ENCODE data around the gene REEP6. TPM values are rescaled to one million over a fixed set of nuclear protein-coding genes. Genes with fewer than 3 reads are reported as not detected.

Gene REEP6
- polyA plus RNA-seq, 1 of the 3 experiments (the other 2 are of a cell fraction): 9.1 TPM

DNA sequence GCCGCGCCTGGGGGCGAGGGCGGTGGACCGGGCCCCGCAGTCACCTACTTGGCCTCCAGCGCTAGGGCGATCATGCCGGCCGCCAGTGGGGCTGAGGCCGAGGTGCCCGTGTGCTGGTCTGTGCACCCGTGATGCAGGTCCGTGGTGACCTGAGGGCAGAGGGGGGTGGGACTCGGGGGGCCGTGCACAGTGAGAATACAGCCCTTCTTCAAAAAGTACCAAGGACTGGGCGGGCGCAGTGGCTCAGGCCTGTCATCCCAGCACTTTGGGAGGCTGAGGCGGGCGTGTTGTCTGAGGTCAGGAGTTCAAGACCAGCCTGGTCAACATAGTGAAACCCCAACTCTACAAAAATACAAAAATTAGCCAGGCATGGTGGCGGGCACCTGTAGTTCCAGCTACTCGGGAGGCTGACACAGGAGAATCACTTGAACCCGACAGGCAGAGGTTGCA, 7.0 kb upstream of the REEP6 start:
- no peak for DNase-seq
- Histone ChIP-seq H3K9ac (no peak overlapping the region), H2AFZ (ENCODE audit: low read depth) (no peak overlapping the region), H3K4me3 (ENCODE audit: low read depth in 2 of 2, low read length in 1 of 2) (no peak overlapping the region), H3K79me2 (ENCODE audit: insufficient read depth) (peaks cover under 1% of the 10 kb centered on the region; the same call in 1 of the 2 replicates), H3K4me2 (no peak overlapping the region), H3F3A (replicated peaks; ENCODE audit: insufficient read depth) (peaks cover 4% of the 10 kb centered on the region), H3K9me2 (no peaks in the 10 kb centered on the region), H4K20me1 (ENCODE audit: insufficient read depth) (no peaks in the 10 kb centered on the region), H3K27ac (ENCODE audit: low read depth in 2 of 2, low read length in 1 of 2) (no peak overlapping the region), H3K4me1 (ENCODE audit: control insufficient read depth in 1 of 2, insufficient read depth in 2 of 2, low read depth in 1 of 2, low read length in 1 of 2) (no peaks in the 10 kb centered on the region), H3K27me3 (ENCODE audit: insufficient read depth) (no peaks in the 10 kb centered on the region), H3K36me3 (replicated peaks in 1 of 2; ENCODE audit: control insufficient read depth in 1 of 2, insufficient read depth in 2 of 2, low read length in 1 of 2) (no peaks in the 10 kb centered on the region), H3K9me3 (no peaks in the 10 kb centered on the region)
- ChIA-PET POLR2A (no interaction called here), CTCF (no interaction called here)
- TF ChIP-seq RFX5 (IDR thresholded peaks at IDR 0.05; ENCODE audit: low read length): no peak
- 92% methylated on average over 22 of the region's 23 CpGs for WGBS (ENCODE audit: low lambda C conversion rate)

DNA sequence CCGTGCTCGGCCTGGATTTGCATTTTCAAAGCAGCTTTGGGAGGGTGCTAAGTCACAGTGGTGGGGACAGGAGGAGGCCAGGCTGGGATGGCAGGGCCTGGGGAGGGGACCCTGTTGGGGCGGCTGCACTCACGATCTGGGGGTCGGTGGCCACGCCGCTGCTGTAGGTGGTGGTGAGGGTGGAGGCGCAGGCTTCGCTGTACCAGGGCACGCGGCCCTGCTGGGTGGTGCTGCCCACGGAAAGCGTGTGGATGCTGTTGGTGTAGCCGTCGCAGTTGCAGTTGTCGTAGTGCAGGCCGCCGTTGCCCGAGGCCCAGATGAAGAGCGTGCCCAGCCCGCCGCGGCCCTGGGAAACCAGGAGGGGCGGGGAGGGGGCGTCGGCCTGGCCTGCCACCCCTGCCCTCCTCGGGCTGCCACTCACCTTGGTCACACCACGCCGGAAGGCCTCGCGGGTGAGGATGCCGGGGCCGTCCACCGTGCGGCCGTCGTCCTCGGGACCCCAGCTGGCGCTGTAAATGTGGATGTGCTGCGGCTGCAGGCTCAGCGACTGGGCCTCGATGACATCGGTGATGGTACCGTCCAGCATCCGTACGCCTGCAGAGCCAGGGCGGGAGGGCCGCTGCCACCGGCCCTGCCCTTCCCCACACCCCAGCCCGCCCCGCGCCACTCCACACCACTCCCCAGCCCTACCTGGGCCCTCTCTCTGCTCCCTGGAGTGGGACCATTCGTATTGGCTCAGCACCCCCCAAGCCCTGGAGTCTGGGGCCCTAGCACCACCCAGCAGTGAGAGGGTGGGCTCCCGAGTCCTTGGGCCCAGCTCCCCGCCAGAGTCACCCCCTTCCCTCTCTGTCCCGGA, 4.0 kb upstream of the REEP6 start:
- Histone ChIP-seq H3K9me2 (no peaks in the 10 kb centered on the region), H2AFZ (ENCODE audit: low read depth) (no peak overlapping the region), H3K27me3 (ENCODE audit: insufficient read depth) (no peaks in the 10 kb centered on the region), H3K36me3 (replicated peaks in 1 of 2; ENCODE audit: control insufficient read depth in 1 of 2, insufficient read depth in 2 of 2, low read length in 1 of 2) (no peaks in the 10 kb centered on the region), H3K79me2 (ENCODE audit: insufficient read depth) (no peaks in the 10 kb centered on the region), H3K4me1 (ENCODE audit: control insufficient read depth in 1 of 2, insufficient read depth in 2 of 2, low read depth in 1 of 2, low read length in 1 of 2) (peaks cover 5 to 15% of the 10 kb centered on the region in 2 experiments; a peak in 2 of 4 replicates), H3K9me3 (no peaks in the 10 kb centered on the region), H3K9ac (no peak overlapping the region), H3F3A (replicated peaks; ENCODE audit: insufficient read depth) (no peaks in the 10 kb centered on the region), H3K4me2 (no peak overlapping the region), H4K20me1 (ENCODE audit: insufficient read depth) (no peaks in the 10 kb centered on the region), H3K4me3 (ENCODE audit: low read depth in 2 of 2, low read length in 1 of 2) (no peak overlapping the region), H3K27ac (ENCODE audit: low read depth in 2 of 2, low read length in 1 of 2) (no peak overlapping the region)
- CTCF ChIA-PET: no interaction called here
- no peak for TF ChIP-seq JUND (IDR thresholded peaks at IDR 0.05)
- TF ChIP-seq, protein P1, sequence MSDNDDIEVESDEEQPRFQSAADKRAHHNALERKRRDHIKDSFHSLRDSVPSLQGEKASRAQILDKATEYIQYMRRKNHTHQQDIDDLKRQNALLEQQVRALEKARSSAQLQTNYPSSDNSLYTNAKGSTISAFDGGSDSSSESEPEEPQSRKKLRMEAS (IDR thresholded peaks at IDR 0.05; ENCODE audit: low read depth): no peak
- TF ChIP-seq, protein P2, sequence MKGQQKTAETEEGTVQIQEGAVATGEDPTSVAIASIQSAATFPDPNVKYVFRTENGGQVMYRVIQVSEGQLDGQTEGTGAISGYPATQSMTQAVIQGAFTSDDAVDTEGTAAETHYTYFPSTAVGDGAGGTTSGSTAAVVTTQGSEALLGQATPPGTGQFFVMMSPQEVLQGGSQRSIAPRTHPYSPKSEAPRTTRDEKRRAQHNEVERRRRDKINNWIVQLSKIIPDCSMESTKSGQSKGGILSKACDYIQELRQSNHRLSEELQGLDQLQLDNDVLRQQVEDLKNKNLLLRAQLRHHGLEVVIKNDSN (IDR thresholded peaks at IDR 0.05; ENCODE audit: borderline replicate concordance, low read depth): no peak
- TF ChIP-seq, protein P3, sequence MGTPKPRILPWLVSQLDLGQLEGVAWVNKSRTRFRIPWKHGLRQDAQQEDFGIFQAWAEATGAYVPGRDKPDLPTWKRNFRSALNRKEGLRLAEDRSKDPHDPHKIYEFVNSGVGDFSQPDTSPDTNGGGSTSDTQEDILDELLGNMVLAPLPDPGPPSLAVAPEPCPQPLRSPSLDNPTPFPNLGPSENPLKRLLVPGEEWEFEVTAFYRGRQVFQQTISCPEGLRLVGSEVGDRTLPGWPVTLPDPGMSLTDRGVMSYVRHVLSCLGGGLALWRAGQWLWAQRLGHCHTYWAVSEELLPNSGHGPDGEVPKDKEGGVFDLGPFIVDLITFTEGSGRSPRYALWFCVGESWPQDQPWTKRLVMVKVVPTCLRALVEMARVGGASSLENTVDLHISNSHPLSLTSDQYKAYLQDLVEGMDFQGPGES (IDR thresholded peaks at IDR 0.05; ENCODE audit: low read depth, low read length): no peak
- no peak for TF ChIP-seq FOSL2 (IDR thresholded peaks at IDR 0.05; ENCODE audit: borderline replicate concordance, low read depth)
- no peak for TF ChIP-seq YY1 (IDR thresholded peaks at IDR 0.05; ENCODE audit: low read depth)
- TF ChIP-seq TAF1 (IDR thresholded peaks at IDR 0.05; ENCODE audit: borderline replicate concordance, low read depth, low read length): no peak
- TF ChIP-seq TCF12 (IDR thresholded peaks at IDR 0.05): no peak
- no peak for TF ChIP-seq MXI1 (IDR thresholded peaks at IDR 0.05; ENCODE audit: low read depth, low read length)
- DNase-seq: no peak
- POLR2A ChIA-PET: no interaction called here
- 93% methylated on average over 42 of the region's 56 CpGs for WGBS (ENCODE audit: low lambda C conversion rate)

All from SK-N-SH (cell line).